Stimulated activated memory B cell treated with anti-CD40 and anti-IgM and Interleukin-4, amounts not matched to agents 10 μg/mL and 1 μg/mL and 100 μg/mL, for 72 hours (primary cell): ENCODE measurements around the gene RNF111.

Source experiments
- ATAC-seq: fragments of 150-1000 bp; cut with Tn5 transposase; 2 replicates; pipeline ENCODE4 v1.10.0; 2021
- H3K27ac Mint-ChIP-seq: one replicate; pipeline ENCODE4 v1.8.0; 2022; ENCODE audit warnings: mild to moderate bottlenecking, mixed read lengths
- H3K27me3 Mint-ChIP-seq: one replicate; pipeline ENCODE4 v1.8.0; 2022; ENCODE audit warnings: mixed read lengths
- H3K36me3 Mint-ChIP-seq: one replicate; pipeline ENCODE4 v1.8.0; 2022; ENCODE audit warnings: mixed read lengths
- H3K4me1 Mint-ChIP-seq: one replicate; pipeline ENCODE4 v1.8.0; 2022; ENCODE audit warnings: mixed read lengths
- H3K4me3 Mint-ChIP-seq: one replicate; pipeline ENCODE4 v1.8.0; 2022; ENCODE audit warnings: mild to moderate bottlenecking, moderate library complexity, mixed read lengths
- H3K9me3 Mint-ChIP-seq: one replicate; pipeline ENCODE4 v1.8.0; 2022; ENCODE audit warnings: mixed read lengths

RNF111 gene

GRCh38 chr15:59063042-59063441 is 75.6 kb downstream of the RNF111 start:
- ATAC-seq, result no peak
- H3K9me3 Mint-ChIP-seq, result no peaks in the 10 kb centered on the region
- H3K4me3 Mint-ChIP-seq, result no peak overlapping the region
- H3K4me1 Mint-ChIP-seq, result peaks cover 23% of the 10 kb centered on the region
- no peaks in the 10 kb centered on the region for H3K27me3 Mint-ChIP-seq
- peaks cover 54% of the 10 kb centered on the region for H3K36me3 Mint-ChIP-seq
- H3K27ac Mint-ChIP-seq, result no peak overlapping the region

GRCh38 chr15:59069430-59069829 is 82.0 kb downstream of the RNF111 start:
- Mint-ChIP-seq H3K27me3 (no peaks in the 10 kb centered on the region), H3K9me3 (no peaks in the 10 kb centered on the region), H3K4me1 (peaks cover 7% of the 10 kb centered on the region), H3K27ac (no peak overlapping the region), H3K4me3 (no peak overlapping the region), H3K36me3 (peaks cover 65% of the 10 kb centered on the region)
- no peak for ATAC-seq

DNA sequence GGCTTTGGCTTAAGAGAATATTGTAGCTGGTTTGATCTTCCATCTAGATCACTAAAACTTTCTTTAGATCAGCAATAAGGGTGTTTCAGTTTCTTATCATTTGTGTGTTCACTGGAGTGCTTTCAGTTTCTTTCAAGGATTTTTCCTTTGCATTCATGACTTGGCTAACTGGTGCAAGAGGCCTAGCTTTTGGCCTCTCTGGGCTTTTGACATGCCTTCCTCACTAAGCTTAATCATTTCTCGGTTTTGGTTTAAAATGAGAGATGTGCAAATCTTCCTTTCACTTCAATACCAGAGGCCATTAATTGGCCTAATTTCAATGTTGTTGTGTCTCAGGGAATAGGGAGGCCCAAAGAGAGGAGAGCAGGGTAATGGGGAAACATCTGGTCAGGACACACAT is 87.1 kb downstream of the RNF111 start:
- Mint-ChIP-seq H3K27ac (peak overlapping the region; percentile 58), H3K4me3 (no peak overlapping the region), H3K4me1 (no peaks in the 10 kb centered on the region), H3K36me3 (peaks cover 42% of the 10 kb centered on the region), H3K27me3 (no peaks in the 10 kb centered on the region), H3K9me3 (no peaks in the 10 kb centered on the region)
- ATAC-seq, result no peak

DNA sequence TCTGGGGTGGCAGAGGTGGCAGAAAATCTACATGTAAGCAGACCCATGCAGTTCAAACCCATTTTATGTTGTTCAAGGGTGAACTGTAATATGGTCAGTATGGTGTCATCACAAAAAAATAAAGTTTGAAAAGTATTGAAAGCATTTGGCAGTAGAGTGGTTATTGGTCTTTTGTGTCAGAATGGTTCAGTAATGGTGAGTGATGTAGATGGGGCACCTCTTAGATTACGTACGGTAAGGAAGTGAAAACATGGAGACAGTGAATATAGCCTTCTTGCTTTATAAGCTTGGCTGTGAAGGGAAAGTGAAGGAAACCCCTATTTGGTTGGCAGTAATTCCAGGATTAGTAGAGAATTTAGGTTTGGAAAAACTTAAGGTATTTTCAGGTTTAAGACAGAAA is 100.3 kb downstream of the RNF111 start:
- H3K4me1 Mint-ChIP-seq, result no peaks in the 10 kb centered on the region
- H3K4me3 Mint-ChIP-seq, result no peak overlapping the region
- peak overlapping the region; percentile 4 for H3K27ac Mint-ChIP-seq
- H3K27me3 Mint-ChIP-seq, result no peaks in the 10 kb centered on the region
- no peak for ATAC-seq
- peaks cover 55% of the 10 kb centered on the region for H3K36me3 Mint-ChIP-seq
- no peaks in the 10 kb centered on the region for H3K9me3 Mint-ChIP-seq

- no peaks in the 10 kb centered on the region for H3K27me3 Mint-ChIP-seq
- no peak overlapping the region for H3K4me3 Mint-ChIP-seq
- H3K27ac Mint-ChIP-seq, result no peak overlapping the region
- H3K9me3 Mint-ChIP-seq, result no peaks in the 10 kb centered on the region
- ATAC-seq, result no peak
- no peaks in the 10 kb centered on the region for H3K4me1 Mint-ChIP-seq
- peaks cover 47% of the 10 kb centered on the region for H3K36me3 Mint-ChIP-seq
Observed at GRCh38 chr15:59094077-59094476, 106.6 kb downstream of the RNF111 start.

DNA sequence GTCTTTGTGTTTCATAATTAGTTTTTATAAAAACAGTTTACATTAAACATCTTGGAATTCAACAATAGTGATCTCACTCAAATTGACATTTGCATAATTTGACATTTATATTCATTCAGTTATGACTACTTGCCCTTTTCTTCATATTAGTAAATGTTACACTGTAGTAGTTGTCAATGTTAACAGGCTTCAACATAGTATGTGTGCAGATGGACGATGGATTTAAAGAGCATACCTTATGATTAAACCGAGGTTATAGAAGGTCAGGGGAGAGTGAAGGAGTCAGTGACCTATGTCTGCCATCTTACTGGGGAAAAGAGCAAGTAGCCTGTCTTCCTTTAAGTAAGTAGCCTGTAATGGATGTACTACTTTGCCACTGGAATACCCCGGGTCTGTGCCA is 109.0 kb downstream of the RNF111 start:
- ATAC-seq, result no peak
- H3K27ac Mint-ChIP-seq, result no peak overlapping the region
- no peaks in the 10 kb centered on the region for H3K9me3 Mint-ChIP-seq
- peaks cover 34% of the 10 kb centered on the region for H3K36me3 Mint-ChIP-seq
- H3K4me3 Mint-ChIP-seq, result no peak overlapping the region
- H3K27me3 Mint-ChIP-seq, result no peaks in the 10 kb centered on the region
- no peaks in the 10 kb centered on the region for H3K4me1 Mint-ChIP-seq

- Mint-ChIP-seq H3K9me3 (no peaks in the 10 kb centered on the region), H3K4me3 (no peak overlapping the region), H3K36me3 (peaks cover 20% of the 10 kb centered on the region), H3K4me1 (peaks cover 3% of the 10 kb centered on the region), H3K27me3 (no peaks in the 10 kb centered on the region), H3K27ac (no peak overlapping the region)
- no peak for ATAC-seq
Observed at GRCh38 chr15:59099162-59099685, 111.8 kb downstream of the RNF111 start.

GRCh38 chr15:59104602-59104911 is 117.1 kb downstream of the RNF111 start:
- Mint-ChIP-seq H3K4me3 (peak overlapping the region; percentile 93), H3K36me3 (no peaks in the 10 kb centered on the region), H3K9me3 (no peaks in the 10 kb centered on the region), H3K27me3 (no peaks in the 10 kb centered on the region), H3K4me1 (peaks cover 18% of the 10 kb centered on the region), H3K27ac (peak overlapping the region; percentile 99)
- ATAC-seq, result no peak

GRCh38 chr15:59104912-59105732 is 117.7 kb downstream of the RNF111 start, which contains the start of gene CCNB2:
Gene CCNB2, plus strand, starts transcription at chr15:59105146. Its CDS starts 123 bp downstream, at chr15:59105269.
- Mint-ChIP-seq H3K4me1 (peaks cover 18% of the 10 kb centered on the region), H3K27me3 (no peaks in the 10 kb centered on the region), H3K9me3 (no peaks in the 10 kb centered on the region), H3K36me3 (no peaks in the 10 kb centered on the region), H3K27ac (peak within 1 kb of the TSS; percentile 99), H3K4me3 (peak within 1 kb of the TSS; percentile 93)
- peak; percentile 100 for ATAC-seq

DNA sequence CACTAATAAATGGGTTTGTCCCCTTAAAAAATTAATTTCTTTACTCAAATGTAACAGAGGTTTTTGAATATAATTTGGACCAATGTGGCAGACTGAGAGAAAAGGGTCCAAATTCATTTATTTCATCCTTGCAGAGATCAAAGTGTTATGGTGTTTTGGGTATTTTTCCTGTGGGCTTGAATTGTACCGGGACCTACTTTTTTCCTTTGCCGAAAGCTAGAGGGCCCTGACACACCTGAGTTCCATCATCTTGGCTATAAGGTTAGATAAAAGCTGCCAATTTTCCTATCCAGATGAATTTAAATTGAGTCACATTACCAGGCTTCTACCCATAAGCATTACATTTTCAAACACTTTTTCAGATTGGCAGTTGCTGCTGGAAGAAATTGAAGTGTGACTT is 118.4 kb downstream of the RNF111 start:
- H3K36me3 Mint-ChIP-seq, result no peaks in the 10 kb centered on the region
- H3K27ac Mint-ChIP-seq, result peak overlapping the region; percentile 99
- H3K27me3 Mint-ChIP-seq, result no peaks in the 10 kb centered on the region
- H3K4me1 Mint-ChIP-seq, result peaks cover 18% of the 10 kb centered on the region
- peak overlapping the region; percentile 93 for H3K4me3 Mint-ChIP-seq
- no peak for ATAC-seq
- H3K9me3 Mint-ChIP-seq, result no peaks in the 10 kb centered on the region

DNA sequence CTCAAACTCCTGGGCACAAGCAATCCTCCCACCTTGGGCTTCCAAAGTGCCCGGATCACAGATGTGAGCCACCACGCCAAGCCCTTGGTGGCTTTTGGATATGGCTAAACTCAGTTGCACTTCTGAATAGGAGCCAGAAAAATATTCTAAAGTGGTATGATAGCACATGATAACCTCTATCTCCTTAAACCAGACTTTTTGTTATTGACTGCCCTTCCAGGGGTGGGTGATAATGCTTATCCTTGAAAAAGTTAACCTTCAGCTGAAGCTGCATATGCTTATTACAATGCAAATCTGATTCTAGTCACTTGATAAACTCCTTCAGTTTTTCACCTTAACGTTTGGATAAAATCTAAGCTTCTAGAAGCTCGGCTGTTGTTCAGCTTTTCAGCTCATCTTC is 123.8 kb downstream of the RNF111 start:
- Mint-ChIP-seq H3K4me1 (no peaks in the 10 kb centered on the region), H3K4me3 (no peak overlapping the region), H3K27ac (no peak overlapping the region), H3K9me3 (no peaks in the 10 kb centered on the region), H3K36me3 (no peaks in the 10 kb centered on the region), H3K27me3 (no peaks in the 10 kb centered on the region)
- ATAC-seq, result no peak

DNA sequence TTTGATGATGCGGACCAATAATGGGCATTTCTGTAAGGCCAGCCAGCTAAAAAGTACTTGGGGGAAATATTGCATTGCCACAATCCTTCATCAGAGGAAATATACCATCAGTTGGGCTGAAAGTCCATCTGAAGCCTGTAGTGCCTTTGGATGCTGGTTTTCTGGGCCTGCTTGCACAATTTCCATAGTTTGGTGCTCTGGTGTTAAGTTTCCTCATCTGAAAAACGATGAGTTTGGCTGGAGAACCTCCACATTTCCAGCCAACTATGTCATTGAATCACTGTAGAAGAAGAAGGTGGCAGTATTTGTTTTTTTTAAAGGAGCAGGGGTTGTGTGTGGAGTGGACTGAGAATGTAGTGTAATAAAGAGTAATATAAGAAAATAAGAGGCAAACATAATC is 127.6 kb downstream of the RNF111 start:
- Mint-ChIP-seq H3K27ac (no peak overlapping the region), H3K9me3 (no peaks in the 10 kb centered on the region), H3K4me1 (peaks cover 7% of the 10 kb centered on the region), H3K4me3 (no peak overlapping the region), H3K36me3 (no peaks in the 10 kb centered on the region), H3K27me3 (no peaks in the 10 kb centered on the region)
- no peak for ATAC-seq

DNA sequence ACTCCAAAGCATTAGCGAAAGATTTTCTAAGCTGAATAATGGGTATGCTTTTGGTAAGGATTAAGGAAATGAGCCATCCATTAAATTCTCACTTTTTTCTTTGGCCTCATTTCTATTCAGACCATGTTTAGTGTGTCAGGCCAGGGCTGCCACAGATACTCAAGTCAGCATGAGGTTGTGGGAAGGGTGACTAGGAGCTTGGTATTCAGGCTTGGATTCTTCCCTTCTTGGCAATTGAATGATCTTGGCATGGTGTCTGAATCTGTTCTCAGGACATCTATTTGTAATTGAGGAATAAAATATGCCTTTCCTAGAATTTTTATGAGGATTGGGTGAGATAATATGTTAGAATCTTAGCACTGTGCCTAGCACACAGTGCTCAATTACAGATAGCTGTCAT is 128.7 kb downstream of the RNF111 start:
- no peaks in the 10 kb centered on the region for H3K36me3 Mint-ChIP-seq

GRCh38 chr15:59116771-59117170 is 129.3 kb downstream of the RNF111 start:
- Mint-ChIP-seq H3K27ac (no peak overlapping the region), H3K4me3 (no peak overlapping the region), H3K27me3 (no peaks in the 10 kb centered on the region), H3K4me1 (peaks cover 7% of the 10 kb centered on the region), H3K9me3 (no peaks in the 10 kb centered on the region), H3K36me3 (no peaks in the 10 kb centered on the region)
- ATAC-seq, result no peak

More for the DNA sequence above, 128.7 kb downstream of the RNF111 start:
- H3K4me3 Mint-ChIP-seq, result no peak overlapping the region
- no peak for ATAC-seq
- peaks cover 7% of the 10 kb centered on the region for H3K4me1 Mint-ChIP-seq
- H3K27me3 Mint-ChIP-seq, result no peaks in the 10 kb centered on the region
- H3K27ac Mint-ChIP-seq, result no peak overlapping the region
- no peaks in the 10 kb centered on the region for H3K9me3 Mint-ChIP-seq

- Mint-ChIP-seq H3K27ac (no peak overlapping the region), H3K4me3 (no peak overlapping the region), H3K27me3 (no peaks in the 10 kb centered on the region), H3K4me1 (peaks cover 7% of the 10 kb centered on the region), H3K36me3 (no peaks in the 10 kb centered on the region), H3K9me3 (no peaks in the 10 kb centered on the region)
- no peak for ATAC-seq
Observed at GRCh38 chr15:59119625-59120024, 132.2 kb downstream of the RNF111 start.

DNA sequence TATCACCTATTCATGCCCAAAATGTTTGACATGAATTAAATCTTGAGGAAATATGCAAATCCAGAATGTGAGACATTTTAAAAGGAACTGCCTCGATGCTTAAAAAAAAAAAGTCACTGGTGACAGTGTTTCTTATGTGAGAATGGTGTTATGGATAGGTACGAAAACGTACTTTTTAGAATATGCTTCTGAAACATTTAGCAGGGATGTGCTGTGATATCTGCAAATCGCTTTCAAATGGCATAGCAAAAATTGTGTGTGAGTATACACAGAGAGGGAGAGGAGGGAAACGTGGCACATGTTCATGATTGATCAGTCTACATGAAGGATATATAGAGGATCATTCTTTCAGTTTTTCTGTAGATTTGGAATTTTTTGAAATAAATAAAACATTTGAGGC is 133.5 kb downstream of the RNF111 start:
- Mint-ChIP-seq H3K4me3 (no peak overlapping the region), H3K9me3 (no peaks in the 10 kb centered on the region), H3K27ac (no peak overlapping the region), H3K36me3 (peaks cover 4% of the 10 kb centered on the region), H3K4me1 (peaks cover 7% of the 10 kb centered on the region), H3K27me3 (no peaks in the 10 kb centered on the region)
- ATAC-seq, result no peak
